Stimulated activated CD4-positive, alpha-beta T cell treated with anti-CD3 and anti-CD28 coated beads, Interleukin-12 subunit alpha, Interleukin-12 subunit beta, amount 100 ng/mL, for 48 hours (primary cell): ENCODE results near the gene PATJ.

Experiments used
- DNase-seq, 3 donors: peaks; one replicate each; pipeline ENCODE4 v3.0.0-alpha.2; 2020; ENCODE audit warnings: low read depth in 2 of 3, low spot score in 1 of 3

PATJ gene

GRCh38 chr1:62088439-62088838 is 346.2 kb downstream of the PATJ start:
- no peak for DNase-seq

- DNase-seq, result no peak
These were observed 347.3 kb downstream of the PATJ start for GRCh38 chr1:62089570-62089969.

- no peak for DNase-seq
These were observed 347.7 kb downstream of the PATJ start for GRCh38 chr1:62090016-62090415.

GRCh38 chr1:62092110-62092509 is 349.8 kb downstream of the PATJ start:
- no peak for DNase-seq

GRCh38 chr1:62093261-62093660 is 351.0 kb downstream of the PATJ start:
- no peak for DNase-seq

GRCh38 chr1:62097464-62097863 is 355.2 kb downstream of the PATJ start:
- DNase-seq, result no peak

- no peak for DNase-seq
These were observed 358.2 kb downstream of the PATJ start for GRCh38 chr1:62100442-62100841.

- no peak for DNase-seq
These were observed 361.6 kb downstream of the PATJ start for GRCh38 chr1:62103846-62104245.

GRCh38 chr1:62107923-62108322 is 365.6 kb downstream of the PATJ start:
- DNase-seq, result no peak

GRCh38 chr1:62109124-62109523 is 366.8 kb downstream of the PATJ start:
- DNase-seq, result no peak

GRCh38 chr1:62110198-62110817 is 368.0 kb downstream of the PATJ start:
- no peak for DNase-seq

- DNase-seq, result no peak
These were observed 368.8 kb downstream of the PATJ start for GRCh38 chr1:62111084-62111483.

GRCh38 chr1:62113507-62113906 is 371.2 kb downstream of the PATJ start:
- no peak for DNase-seq

GRCh38 chr1:62117018-62117750 is 374.9 kb downstream of the PATJ start:
- DNase-seq, result no peak

- no peak for DNase-seq
These were observed 384.5 kb downstream of the PATJ start for GRCh38 chr1:62126579-62127290.

GRCh38 chr1:62128745-62129144 is 386.5 kb downstream of the PATJ start:
- DNase-seq, result no peak

- DNase-seq, result peak in 2 of 3 donors; percentile 6 to 20
These were observed 388.9 kb downstream of the PATJ start for GRCh38 chr1:62131093-62131725.

GRCh38 chr1:62138029-62138428 is 395.7 kb downstream of the PATJ start:
- no peak for DNase-seq

GRCh38 chr1:62139410-62139809 is 397.1 kb downstream of the PATJ start:
- DNase-seq, result no peak

GRCh38 chr1:62140666-62141065 is 398.4 kb downstream of the PATJ start:
- no peak for DNase-seq

GRCh38 chr1:62142496-62142895 is 400.2 kb downstream of the PATJ start:
- no peak for DNase-seq
